BE2C (cell line): ENCODE results near the gene DCST1.

Experiments
- DNase-seq: peaks from one replicate; pipeline ENCODE4 v3.0.0-alpha.2; 2020
- H3K27me3 ChIP-seq: fragments of 250-450 bp; sonication (Bioruptor Pico); 2 replicates; pipeline ENCODE4 v1.5.1; 2020; ENCODE audit warnings: mild to moderate bottlenecking
- H3K36me3 ChIP-seq: fragments of 250-450 bp; sonication (Bioruptor Pico); 2 replicates; pipeline ENCODE4 v1.5.1; 2020; ENCODE audit warnings: mild to moderate bottlenecking
- H3K4me1 ChIP-seq: fragments of 250-450 bp; sonication (Bioruptor Pico); 2 replicates; pipeline ENCODE4 v1.5.1; 2020
- H3K4me3 ChIP-seq: 2 replicates; pipeline ENCODE4 v1.5.1; 2011; ENCODE audit warnings: low read depth, low read length
- H3K9me3 ChIP-seq: fragments of 250-450 bp; sonication (Bioruptor Pico); 2 replicates; pipeline ENCODE4 v1.5.1; 2020
- TF ChIP-seq, protein P1 (sequence below): IDR thresholded peaks from 2 replicates; pipeline ENCODE4 v1.5.1; 2012; ENCODE audit warnings: mild to moderate bottlenecking, low read depth, low read length

Gene DCST1

GRCh38 chr1:155057788-155058211, 24.2 kb downstream of the DCST1 start:
- Histone ChIP-seq H3K4me1 (no peaks in the 10 kb centered on the region; the same call in 1 of the 2 replicates), H3K4me3 (no peak overlapping the region), H3K36me3 (peaks cover 6% of the 10 kb centered on the region; the same call in 1 of the 2 replicates), H3K27me3 (no peaks in the 10 kb centered on the region), H3K9me3 (no peaks in the 10 kb centered on the region)
- TF ChIP-seq, protein P1, sequence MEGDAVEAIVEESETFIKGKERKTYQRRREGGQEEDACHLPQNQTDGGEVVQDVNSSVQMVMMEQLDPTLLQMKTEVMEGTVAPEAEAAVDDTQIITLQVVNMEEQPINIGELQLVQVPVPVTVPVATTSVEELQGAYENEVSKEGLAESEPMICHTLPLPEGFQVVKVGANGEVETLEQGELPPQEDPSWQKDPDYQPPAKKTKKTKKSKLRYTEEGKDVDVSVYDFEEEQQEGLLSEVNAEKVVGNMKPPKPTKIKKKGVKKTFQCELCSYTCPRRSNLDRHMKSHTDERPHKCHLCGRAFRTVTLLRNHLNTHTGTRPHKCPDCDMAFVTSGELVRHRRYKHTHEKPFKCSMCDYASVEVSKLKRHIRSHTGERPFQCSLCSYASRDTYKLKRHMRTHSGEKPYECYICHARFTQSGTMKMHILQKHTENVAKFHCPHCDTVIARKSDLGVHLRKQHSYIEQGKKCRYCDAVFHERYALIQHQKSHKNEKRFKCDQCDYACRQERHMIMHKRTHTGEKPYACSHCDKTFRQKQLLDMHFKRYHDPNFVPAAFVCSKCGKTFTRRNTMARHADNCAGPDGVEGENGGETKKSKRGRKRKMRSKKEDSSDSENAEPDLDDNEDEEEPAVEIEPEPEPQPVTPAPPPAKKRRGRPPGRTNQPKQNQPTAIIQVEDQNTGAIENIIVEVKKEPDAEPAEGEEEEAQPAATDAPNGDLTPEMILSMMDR: 0 out of 2 replicates have a peak, but pooled peaks have one; percentile 4
- DNase-seq: no peak

GRCh38 chr1:155060736-155061135, 27.1 kb downstream of the DCST1 start:
- no peaks in the 10 kb centered on the region; the same call in 1 of the 2 replicates for H3K4me1 ChIP-seq
- no peak overlapping the region for H3K4me3 ChIP-seq
- TF ChIP-seq, protein P1: no peak
- no peaks in the 10 kb centered on the region for H3K27me3 ChIP-seq
- 0 out of 2 replicates have a peak, but pooled peaks cover 3% of the 10 kb centered on the region for H3K36me3 ChIP-seq
- no peaks in the 10 kb centered on the region for H3K9me3 ChIP-seq
- DNase-seq: no peak

DNA sequence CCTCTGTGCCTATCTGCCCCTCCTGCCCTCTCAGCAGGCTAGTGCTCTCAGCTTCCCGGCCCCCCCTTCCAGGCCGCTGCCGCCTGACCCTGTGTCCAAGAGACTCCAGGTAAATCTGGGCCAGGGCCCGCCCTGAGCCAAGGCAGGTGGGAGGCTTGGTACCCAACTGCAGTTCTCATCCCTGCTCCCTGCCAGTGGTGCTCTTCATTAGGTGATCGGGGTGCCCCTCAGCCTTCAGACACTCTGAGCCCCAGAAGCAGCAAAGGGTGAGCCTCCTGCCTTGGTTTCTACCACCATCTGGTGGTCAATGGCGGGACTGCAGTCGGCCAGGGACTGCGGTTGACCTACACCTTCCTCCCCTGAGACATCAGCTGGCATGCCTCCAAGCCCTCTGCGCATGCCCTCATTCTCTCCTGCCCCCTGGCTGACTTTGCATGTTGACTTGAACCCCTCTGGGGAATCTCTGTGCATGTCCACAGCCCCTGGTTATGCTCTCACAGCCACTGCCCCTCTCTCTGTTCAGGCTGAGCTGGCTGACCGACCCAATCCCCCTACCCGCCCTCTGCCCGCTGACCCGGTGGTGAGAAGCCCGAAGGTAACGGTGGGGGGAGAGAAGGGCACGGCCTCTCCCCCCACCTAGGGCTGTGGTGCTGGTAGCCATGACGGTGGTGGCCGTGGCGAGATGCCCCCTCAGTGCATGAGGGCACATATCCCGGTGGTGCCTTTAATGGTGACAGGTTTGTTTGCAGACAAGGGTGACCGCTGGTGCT, 27.9 kb downstream of the DCST1 start:
- no peaks in the 10 kb centered on the region; the same call in 1 of the 2 replicates for H3K4me1 ChIP-seq
- H3K4me3 ChIP-seq: peak overlapping the region; percentile 69

DNA sequence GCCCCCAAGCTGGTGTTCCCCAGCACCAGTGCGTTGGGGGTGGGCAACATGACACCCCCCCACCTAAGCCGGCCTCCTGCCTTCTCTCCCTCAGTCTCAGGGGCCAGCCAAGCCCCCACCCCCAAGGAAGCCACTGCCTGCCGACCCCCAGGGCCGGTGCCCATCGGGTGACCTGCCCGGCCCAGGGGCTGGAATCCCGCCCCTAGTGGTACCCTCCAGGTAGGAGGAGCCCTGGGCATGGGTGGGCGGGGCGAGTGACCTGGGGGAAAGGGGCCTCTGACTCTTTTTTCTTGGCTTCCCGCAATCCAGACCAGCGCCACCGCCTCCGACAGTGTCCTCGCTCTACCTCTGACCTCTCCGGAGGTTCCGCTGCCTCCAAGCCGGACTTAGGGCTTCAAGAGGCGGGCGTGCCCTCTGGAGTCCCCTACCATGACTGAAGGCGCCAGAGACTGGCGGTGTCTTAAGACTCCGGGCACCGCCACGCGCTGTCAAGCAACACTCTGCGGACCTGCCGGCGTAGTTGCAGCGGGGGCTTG, 28.6 kb downstream of the DCST1 start:
- H3K4me3 ChIP-seq: peak overlapping the region; percentile 69
- DNase-seq: peak; percentile 80
- no peaks in the 10 kb centered on the region; the same call in 1 of the 2 replicates for H3K4me1 ChIP-seq

More for the DNA sequence above, 27.9 kb downstream of the DCST1 start:
- no peaks in the 10 kb centered on the region for H3K27me3 ChIP-seq
- TF ChIP-seq, protein P1: peak; percentile 99
- H3K9me3 ChIP-seq: no peaks in the 10 kb centered on the region
- no peaks in the 10 kb centered on the region for H3K36me3 ChIP-seq
- peak; percentile 100 for DNase-seq

DNA sequence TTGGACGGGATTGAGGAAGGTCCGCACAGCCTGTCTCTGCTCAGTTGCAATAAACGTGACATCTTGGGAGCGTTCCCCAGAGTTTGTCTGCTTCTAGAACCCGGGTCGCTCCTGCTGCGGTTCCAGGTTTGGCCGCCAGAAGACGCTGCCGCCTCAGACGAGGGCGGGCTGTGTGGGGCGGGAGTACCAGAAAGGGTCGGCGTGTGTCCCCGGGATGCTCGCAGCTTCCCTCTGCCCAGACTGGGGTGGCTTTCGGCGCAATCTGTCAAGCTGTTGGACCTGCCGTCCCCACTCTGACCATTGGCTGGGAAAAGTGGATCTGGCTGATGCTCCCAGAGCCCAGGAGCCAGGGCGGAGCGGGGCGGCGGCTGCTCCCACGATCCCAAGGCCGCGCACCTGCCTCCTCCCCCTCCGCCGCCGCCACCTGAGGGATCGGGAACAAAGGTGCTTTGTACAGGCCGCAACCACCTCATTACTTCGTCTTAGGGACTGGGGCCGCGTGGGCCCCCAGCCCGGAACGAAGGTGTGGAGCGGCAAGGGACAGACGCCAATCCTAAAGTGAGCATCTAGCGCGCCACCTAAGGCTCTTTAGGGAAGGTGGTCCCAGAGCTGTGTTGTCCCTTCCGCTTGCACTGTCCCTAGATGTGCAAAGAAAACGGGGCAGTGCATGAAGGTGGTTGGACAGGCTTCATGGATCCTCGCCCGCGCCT, 29.2 kb downstream of the DCST1 start:
- Histone ChIP-seq H3K4me3 (peak overlapping the region; percentile 69), H3K9me3 (no peaks in the 10 kb centered on the region), H3K36me3 (no peaks in the 10 kb centered on the region), H3K4me1 (no peaks in the 10 kb centered on the region; the same call in 1 of the 2 replicates), H3K27me3 (no peaks in the 10 kb centered on the region)
- TF ChIP-seq, protein P1: peak; percentile 76
- peak; percentile 88 for DNase-seq

More for the DNA sequence above, 28.6 kb downstream of the DCST1 start:
- no peaks in the 10 kb centered on the region for H3K36me3 ChIP-seq
- H3K27me3 ChIP-seq: no peaks in the 10 kb centered on the region
- TF ChIP-seq, protein P1: peak; percentile 50
- no peaks in the 10 kb centered on the region for H3K9me3 ChIP-seq
